ENCODE measurements around the gene GOLGA7B. TPM values are rescaled to one million over a fixed set of nuclear protein-coding genes. Genes with fewer than 3 reads are reported as not detected.
"Not testable (repeated sequence)": the region's sequence is repeated elsewhere in the genome, so short reads cannot be mapped to it uniquely, and the experiment has no call there.

The GOLGA7B gene
- total RNA-seq, 1 donor from 2014 or later: 0.11 TPM

DNA sequence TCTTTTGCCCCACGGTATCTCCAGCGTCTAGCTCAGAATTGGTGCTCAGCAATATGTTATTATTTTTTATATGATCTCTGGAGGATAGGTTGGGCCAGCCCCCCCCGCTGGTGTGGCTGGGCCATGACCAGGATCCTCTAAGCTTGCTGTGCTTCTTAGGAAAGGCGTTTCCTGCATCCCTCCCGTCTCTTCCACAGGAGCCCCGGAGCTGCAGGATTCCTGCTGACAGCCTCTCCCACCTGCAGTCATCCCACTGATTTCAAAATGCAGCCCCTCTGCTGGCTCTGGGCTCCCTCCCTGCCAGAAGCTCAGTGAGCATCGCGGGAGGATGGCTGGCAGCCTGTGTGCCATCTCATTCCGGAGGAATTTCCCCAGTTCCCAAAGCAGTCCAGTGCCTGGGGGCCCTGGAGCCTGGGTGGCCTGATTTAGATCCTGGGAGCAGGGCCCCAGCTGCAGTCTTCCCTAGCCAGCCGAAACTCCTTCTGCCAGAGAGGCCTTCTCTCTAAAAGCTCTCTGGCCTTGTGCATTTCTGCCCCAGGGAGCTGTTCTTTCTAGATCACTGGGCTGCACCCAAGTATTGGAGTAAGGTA is 21.8 kb upstream of the GOLGA7B start:
- DNase-seq (no peak), ATAC-seq (ENCODE audit: poor library complexity) (no peak)
- intact Hi-C loops (cut with DNase I): no loop called here

DNA sequence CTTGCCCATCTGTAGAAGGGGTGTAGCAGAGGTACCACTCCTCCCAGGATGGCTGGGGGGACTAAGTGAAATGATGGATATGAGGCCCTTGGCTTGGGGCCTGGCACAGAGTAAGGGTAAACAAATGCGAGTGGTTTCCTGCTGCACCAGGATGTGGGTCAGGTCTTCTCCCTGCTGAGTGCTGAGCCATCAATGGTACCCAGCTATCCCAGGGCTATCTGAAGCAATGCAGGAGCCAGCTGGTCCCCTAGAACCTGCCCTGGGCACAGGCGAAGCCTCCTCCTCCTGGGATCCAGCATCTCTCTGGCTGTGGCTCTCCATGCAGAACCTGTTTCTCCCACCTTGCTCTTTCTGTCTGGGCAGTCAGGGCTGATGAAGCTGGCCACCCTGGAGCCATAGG is 20.9 kb upstream of the GOLGA7B start:
- ATAC-seq (ENCODE audit: poor library complexity): no peak
- intact Hi-C loops (cut with DNase I): no loop called here
- DNase-seq: no peak

DNA sequence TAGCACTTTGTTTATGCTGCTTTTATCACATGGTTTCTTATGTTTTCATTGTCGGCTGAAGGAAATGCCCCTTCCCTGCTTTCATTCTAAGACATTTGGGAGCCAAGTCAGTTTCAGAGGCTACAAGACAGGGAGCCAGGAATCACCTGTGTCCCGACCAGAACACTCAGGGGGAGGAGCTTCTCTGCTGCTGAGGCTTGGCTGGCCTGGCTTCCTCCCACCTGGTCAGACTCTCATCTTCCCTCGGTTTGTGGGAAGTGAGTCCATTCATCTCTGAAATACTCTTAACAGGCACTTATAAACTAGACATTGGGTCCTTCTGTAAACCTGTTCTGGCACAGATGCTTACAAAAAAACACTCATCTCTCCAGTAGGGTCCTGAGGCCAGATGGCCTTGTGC is 19.6 kb upstream of the GOLGA7B start:
- no peak for ATAC-seq (ENCODE audit: poor library complexity)
- intact Hi-C loops (cut with DNase I): no loop called here
- DNase-seq: no peak

DNA sequence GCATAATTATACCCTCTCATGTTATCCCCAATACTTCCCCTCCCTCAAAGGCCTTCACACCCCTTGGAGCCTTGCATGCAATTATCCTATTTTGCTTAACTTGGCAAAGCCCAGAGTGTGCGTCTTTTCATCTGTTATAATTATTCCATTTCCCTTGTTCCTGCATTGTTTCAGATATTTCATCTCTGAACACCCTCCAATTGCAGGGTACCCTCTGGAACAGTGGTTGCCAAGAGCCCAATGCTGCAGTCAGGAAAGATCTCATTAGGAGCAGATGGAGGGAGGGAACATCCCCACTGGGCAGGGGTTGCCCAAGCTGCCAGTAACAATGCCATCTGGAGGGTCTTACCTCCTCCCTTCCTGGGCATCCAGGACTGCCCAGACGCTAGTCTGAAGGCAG is 18.4 kb upstream of the GOLGA7B start:
- no peak for DNase-seq
- intact Hi-C loops (cut with DNase I): no loop called here
- ATAC-seq (ENCODE audit: poor library complexity): no peak

DNA sequence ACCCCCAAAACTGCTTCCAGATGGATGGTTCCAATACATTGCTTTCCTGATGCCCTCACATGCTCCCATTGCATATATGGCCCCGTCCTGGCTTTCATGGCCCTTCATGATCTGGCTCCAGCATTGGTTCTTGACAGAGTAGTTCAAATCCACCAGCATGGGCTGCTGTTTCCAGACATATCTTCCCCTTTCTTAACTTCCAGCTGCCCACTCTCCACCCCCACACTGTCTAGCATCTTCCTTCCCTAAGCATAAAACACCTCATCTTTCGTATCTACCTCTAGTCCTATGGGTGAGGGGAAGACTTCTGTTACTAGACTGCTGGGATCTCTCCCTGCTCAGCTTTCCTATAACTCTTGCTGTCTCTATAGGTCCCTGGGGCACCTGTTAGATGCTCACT is 13.2 kb upstream of the GOLGA7B start:
- ATAC-seq (ENCODE audit: poor library complexity) (no peak), DNase-seq (no peak)
- intact Hi-C loops (cut with DNase I): no loop called here

DNA sequence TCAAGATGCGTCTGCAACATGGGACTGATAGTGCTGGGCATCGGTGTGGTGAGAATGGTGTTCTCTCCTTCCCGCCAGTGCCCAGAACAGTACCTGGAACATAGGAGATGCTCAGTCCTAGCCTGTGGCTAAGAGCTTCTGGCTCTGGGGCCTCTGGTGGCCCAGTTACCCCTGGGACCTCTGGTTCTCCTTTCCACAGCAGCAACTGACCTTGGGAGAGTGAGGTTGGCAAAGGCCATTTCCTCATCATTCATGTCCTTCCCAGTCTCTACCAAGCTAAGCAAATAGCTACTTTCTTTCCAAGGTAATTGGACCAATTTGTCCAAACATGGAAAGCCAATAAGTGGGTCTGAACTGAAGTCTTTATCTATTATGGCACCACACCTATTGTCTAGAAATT is 11.6 kb upstream of the GOLGA7B start:
- intact Hi-C loops (cut with DNase I): no loop called here
- DNase-seq (no peak), ATAC-seq (ENCODE audit: poor library complexity) (no peak)

DNA sequence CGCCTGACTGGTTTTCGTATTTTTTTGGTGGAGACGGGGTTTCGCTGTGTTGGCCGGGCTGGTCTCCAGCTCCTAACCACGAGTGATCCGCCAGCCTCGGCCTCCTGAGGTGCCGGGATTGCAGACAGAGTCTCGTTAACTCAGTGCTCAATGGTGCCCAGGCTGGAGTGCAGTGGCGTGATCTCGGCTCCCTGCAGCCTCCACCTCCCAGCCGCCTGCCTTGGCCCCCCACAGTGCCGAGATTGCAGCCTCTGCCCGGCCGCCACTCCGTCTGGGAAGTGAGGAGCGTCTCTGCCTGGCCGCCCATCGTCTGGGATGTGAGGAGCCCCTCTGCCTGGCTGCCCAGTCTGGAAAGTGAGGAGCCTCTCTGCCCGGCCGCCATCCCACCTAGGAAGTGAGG is 8.5 kb upstream of the GOLGA7B start:
- DNase-seq; ATAC-seq (ENCODE audit: poor library complexity); intact Hi-C loops (cut with DNase I): not testable (repeated sequence)

DNA sequence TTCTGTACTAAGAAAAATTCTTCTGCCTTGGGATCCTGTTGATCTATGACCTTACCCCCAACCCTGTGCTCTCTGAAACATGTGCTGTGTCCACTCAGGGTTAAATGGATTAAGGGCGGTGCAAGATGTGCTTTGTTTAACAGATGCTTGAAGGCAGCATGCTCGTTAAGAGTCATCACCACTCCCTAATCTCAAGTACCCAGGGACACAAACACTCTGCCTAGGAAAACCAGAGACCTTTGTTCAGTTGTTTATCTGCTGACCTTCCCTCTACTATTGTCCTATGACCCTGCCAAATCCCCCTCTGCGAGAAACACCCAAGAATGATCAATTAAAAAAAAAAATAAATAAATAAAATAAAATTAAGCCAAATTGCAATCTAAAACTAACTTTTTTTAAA is 7.5 kb upstream of the GOLGA7B start:
- ATAC-seq (ENCODE audit: poor library complexity); DNase-seq; intact Hi-C loops (cut with DNase I): not testable (repeated sequence)

DNA sequence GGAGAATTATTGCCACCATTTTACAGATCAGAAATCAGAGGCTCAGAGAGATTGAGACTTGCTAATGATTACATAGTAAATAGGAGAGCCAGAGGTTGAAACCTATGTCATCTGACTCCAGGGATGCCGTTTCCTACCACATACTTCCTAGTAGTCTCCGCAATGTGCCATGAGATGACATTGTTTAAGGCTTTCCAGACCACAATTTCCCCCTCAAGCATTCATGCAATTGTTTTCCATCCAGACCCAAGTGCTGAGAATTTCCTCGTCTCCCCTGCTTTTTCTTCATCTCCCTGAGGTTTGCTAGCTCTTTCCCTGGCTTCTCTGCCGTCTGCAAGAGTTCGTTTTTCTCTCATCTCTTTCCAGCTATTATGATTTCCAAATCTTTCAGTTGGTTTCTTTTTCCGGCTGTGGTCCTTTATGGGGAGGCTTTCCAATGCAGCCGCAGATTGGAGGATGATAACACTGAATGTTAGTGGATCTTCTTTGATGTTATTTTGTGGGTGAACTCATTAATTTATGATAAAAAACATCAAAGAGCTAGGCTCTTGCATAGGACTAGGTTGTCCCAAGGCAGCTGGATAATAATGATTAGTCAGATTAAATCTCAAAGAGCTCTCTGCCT is 6.9 kb upstream of the GOLGA7B start:
- ATAC-seq (ENCODE audit: poor library complexity) (no peak), DNase-seq (no peak)
- intact Hi-C loops (cut with DNase I): no loop called here

DNA sequence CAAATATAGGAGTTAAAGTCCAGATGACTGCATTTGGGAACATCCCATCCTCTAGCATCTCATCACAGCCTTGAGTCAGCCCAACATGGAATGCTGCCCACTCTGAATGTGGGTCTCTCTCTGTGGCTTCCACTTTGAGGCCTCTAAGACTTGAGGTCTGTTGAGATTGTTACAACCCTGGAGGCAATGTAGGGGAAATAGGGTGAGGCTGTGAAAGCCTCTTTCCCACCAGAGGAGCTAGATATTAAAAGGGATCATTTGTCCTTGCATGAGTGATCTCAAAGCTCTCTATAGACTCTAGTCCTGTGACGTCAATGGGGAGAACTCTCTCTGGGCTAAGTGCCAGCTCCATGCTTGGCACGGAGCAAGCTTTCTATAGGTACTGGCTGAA is 6.4 kb upstream of the GOLGA7B start:
- DNase-seq (no peak), ATAC-seq (ENCODE audit: poor library complexity) (no peak)
- intact Hi-C loops (cut with DNase I): no loop called here

DNA sequence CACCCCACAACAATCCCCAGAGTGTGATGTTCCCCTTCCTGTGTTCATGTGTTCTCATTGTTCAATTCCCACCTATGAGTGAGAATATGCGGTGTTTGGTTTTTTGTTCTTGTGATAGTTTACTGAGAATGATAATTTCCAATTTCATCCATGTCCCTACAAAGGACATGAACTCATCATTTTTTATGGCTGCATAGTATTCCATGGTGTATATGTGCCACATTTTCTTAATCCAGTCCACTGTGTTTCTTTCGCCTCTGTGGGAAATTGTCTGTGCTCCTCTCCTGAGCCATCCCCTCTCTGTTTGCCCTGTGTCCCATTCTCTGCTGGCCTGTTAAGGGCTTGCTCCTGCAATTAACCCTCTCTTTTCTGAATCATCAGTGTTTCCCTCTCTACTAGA is 5.7 kb upstream of the GOLGA7B start:
- intact Hi-C loops (cut with DNase I); DNase-seq; ATAC-seq (ENCODE audit: poor library complexity): not testable (repeated sequence)

DNA sequence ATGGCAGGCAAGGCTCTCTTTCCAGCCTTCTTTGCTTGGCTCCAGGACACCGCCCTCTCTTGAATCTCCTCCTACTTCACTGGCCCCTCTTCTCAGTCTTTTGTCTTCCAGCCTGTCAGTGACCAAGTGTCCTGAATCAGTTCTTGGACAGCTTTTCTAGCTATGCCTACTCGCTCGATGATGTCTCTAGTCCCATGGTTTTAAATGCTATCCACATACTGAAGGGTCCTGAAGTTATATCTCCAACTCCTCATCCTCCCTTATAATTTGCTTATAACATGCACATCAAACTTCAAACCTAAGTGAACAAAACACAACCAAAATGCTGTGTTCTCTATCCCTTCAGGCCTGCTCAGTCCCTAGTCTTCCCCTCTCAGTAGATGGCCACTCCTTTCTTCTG is 5.0 kb upstream of the GOLGA7B start:
- DNase-seq: no peak
- ATAC-seq (ENCODE audit: poor library complexity): no peak
- intact Hi-C loops (cut with DNase I): no loop called here

DNA sequence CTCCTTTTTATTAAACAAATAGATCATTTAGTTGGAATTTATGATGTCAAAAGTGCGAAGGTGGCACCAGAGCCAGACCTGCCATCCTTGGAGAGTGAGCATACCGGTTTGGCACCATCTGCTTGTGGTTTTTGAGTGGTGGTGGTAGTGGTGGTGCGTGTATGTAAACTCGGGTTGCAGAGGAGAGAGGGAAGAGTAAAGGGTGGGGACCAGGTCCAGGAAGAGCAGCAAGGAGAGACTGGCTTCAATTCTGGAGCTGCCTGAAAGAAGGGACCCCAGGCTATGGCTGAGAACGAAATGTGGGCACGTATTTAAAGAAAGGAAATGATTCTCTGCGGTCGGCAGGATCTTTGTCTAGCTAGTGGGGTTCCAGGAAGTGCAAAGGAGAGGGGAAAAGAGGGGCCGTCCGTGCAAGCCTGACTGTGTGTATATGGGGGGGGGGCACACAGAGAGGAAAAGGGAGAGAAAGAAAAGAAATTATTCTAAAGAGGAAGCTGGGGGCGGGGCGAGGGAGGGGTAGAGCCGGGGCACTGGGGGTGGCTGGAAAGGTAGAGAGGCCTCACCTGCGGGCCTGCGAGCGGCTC is 448 bp upstream of the GOLGA7B start:
- no peak for ATAC-seq (ENCODE audit: poor library complexity)
- no peak for DNase-seq
- intact Hi-C loops (cut with DNase I): no loop called here

DNA sequence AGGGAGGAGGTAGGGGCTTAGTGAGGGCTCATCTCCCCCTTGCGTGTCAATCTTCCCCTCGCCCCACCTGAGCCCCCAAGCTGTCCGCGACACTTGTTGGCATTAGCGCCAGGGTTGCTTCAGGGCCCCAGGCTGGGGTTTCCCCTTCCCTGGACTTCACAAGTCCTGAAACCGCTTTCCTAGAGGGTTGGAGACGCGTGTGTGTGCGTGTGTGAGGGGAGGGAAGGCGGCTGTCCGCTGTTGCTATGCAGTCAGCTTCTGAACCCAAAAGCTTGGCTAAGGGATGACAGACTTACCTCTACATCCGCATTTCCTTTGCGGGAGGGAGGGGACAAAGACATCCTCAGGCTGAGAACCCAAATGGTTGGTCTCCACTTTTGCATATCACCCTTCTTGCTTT is 803 bp downstream of the GOLGA7B start:
- ATAC-seq (ENCODE audit: poor library complexity) (no peak), DNase-seq (no peak)
- intact Hi-C loops (cut with DNase I): no loop called here

DNA sequence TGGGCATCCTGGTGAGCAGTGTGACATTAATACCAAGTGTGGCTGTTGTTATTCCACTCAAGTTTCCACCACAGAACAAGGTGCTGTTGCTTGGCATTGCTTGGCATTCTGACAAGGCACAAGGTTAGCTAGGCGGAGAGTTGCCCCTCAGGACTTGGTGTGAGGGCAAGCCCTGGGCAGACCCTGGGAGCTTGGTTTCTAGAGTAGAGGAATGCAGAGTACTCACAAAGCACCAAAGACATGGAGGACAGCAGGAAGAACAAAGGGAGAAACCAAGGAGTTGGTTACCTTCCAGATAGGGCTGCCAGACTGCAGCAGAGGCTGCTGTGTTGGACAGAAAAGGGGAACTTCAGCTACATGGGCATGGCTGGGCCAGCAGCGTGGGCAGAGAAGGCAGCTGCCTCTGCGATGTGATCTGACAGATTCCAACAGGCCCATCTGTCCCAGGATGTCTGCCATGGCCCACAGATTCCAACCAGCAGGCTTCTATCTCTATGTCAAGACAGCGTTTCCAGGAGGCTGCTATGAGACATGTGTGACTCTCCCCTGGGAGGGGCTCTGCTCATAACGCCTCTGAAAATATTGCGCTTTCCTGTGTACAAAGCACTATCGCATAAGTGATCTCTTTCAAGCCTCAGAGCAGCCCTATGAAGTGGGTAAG is 1.8 kb downstream of the GOLGA7B start:
- no peak for ATAC-seq (ENCODE audit: poor library complexity)
- no peak for DNase-seq
- intact Hi-C loops (cut with DNase I): no loop called here

DNA sequence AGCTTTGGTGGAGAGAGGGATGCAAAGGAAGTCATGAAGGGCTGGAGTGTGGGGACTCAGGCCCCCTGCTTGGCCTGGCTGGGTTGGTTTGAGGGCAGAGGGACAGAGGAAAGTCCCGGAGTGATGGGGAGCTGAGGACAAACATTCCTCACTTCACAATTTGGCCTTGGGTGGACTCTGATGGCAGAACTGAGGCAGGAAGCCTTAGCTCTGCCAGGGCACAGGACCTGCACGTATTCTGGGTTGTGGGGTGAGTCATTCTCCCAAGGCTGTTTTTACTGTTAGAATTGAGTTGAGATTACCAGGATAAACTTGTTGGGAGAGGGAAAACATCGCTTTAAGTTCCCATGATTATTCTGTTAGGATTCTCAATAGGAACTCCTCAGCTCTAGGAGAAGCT is 2.6 kb downstream of the GOLGA7B start:
- no peak for DNase-seq
- no peak for ATAC-seq (ENCODE audit: poor library complexity)
- intact Hi-C loops (cut with DNase I): no loop called here

DNA sequence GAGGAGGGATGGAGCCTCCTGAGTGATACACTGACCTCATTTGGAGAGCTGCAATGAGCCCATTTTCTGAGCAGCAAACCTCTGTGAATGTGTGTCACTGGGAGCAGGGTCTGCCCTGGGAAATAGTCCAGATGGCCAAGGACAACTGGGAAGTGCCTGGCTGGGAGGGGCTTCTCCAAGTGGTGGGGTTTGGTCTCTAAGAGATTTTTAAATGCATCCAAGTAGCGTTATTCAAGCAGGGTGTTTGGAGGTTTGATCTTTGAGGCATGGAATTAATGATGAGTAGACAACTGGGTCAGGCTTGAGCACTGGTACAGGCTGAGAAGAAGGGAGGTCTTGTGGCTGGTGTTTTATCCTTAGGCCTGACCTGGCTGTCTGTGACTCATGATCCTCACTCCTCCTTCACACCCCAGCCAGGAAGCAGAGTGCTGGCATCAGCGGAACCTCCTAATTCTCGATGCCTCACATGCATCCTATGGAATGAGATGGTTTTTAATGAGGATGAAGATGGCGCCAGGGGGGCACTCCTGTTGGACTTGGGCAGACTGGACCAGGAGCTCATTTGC is 3.3 kb downstream of the GOLGA7B start:
- DNase-seq (no peak), ATAC-seq (ENCODE audit: poor library complexity) (no peak)
- intact Hi-C loops (cut with DNase I): no loop called here

DNA sequence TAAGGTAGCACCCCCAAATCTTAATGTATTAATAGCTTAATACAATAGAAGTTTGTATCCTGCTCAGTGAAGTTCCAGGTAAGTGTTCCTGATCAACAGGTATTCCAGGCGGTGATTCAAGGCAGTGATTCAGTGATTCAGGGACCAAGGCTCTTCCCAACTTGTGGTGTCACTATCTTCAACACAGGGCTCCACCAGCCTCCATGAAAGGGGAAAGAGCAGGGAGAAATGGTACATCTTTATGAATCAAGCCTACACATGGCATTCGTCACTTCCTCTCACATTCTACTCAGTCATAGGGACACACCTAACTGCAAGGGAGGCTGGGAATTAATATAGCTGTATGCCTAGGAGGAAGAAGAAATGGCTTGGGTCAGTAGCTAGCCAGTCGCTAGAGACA is 5.1 kb downstream of the GOLGA7B start:
- DNase-seq (no peak), ATAC-seq (ENCODE audit: poor library complexity) (no peak)
- intact Hi-C loops (cut with DNase I): no loop called here

DNA sequence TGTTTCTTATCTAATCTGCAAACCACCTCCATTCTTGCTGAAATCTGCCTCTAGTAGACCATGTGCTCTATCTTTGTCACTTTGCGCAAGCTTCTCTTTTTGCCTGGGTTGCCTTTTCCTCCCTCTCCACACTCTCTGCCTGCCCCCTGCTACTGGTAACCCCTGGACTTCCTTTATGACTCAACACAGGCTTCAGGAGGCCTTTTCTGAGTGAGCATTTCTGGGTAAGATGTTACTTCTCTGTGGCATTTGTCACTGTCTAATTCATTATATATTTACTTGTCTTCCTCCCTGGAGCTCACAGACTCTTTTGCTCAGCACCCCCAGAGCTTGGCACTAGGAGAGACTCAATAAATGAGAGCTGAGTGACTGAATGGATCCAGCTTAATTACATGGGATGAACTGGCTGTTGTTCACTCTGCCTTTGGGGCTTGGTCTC is 8.4 kb downstream of the GOLGA7B start:
- intact Hi-C loops (cut with DNase I): no loop called here
- DNase-seq (no peak), ATAC-seq (ENCODE audit: poor library complexity) (no peak)

All from Right ventricle myocardium superior (tissue), 1 donor.